ENCODE data around the gene RAP1GAP. TPM values are rescaled to one million over a fixed set of nuclear protein-coding genes. Genes with fewer than 3 reads are reported as not detected.

RAP1GAP gene
- polyA plus RNA-seq, 1 donor from 2014 or later = 9.8 TPM

- Histone ChIP-seq H3K36me3 (ENCODE audit: insufficient read depth, low read length) (no peaks in the 10 kb centered on the region), H3F3A (ENCODE audit: insufficient read depth, low read length, poor library complexity, severe bottlenecking) (no peaks in the 10 kb centered on the region), H3K4me2 (ENCODE audit: low read length) (no peak overlapping the region), H3K9ac (ENCODE audit: low read length) (no peak overlapping the region), H4K20me1 (ENCODE audit: insufficient read depth) (no peaks in the 10 kb centered on the region), H3K27me3 (ENCODE audit: insufficient read depth, low read depth, low read length) (no peaks in the 10 kb centered on the region), H3K9me2 (ENCODE audit: insufficient read depth, low read length) (no peaks in the 10 kb centered on the region), H3K27ac (ENCODE audit: low read length) (no peak overlapping the region), H3K4me3 (ENCODE audit: low read length) (no peak overlapping the region), H3K79me2 (replicated peaks; ENCODE audit: insufficient read depth, low read length) (no peaks in the 10 kb centered on the region), H2AFZ (ENCODE audit: low read depth, low read length) (no peak overlapping the region), H3K9me3 (ENCODE audit: low read length) (no peaks in the 10 kb centered on the region)
- TF ChIP-seq POLR2AphosphoS5 (IDR thresholded peaks at IDR 0.05) (no peak), SMC3 (conservative IDR thresholded peaks at IDR 0.05; ENCODE audit: poor library complexity) (no peak), CTCF (IDR thresholded peaks at IDR 0.05; ENCODE audit: poor library complexity, severe bottlenecking) (no peak), TAF1 (IDR thresholded peaks at IDR 0.05; ENCODE audit: low read depth) (no peak), EZH2 (IDR thresholded peaks at IDR 0.05; ENCODE audit: borderline replicate concordance, insufficient read depth, low read length, poor library complexity, severe bottlenecking) (no peak), RAD21 (conservative IDR thresholded peaks at IDR 0.05) (no peak), REST (IDR thresholded peaks at IDR 0.05; ENCODE audit: borderline replicate concordance) (no peak), EP300 (conservative IDR thresholded peaks at IDR 0.05; ENCODE audit: poor library complexity, severe bottlenecking) (no peak), MXI1 (conservative IDR thresholded peaks at IDR 0.05; ENCODE audit: poor library complexity, severe bottlenecking) (no peak)
These were observed 91.8 kb downstream of the RAP1GAP start for GRCh38 chr1:21577324-21577723.

- Histone ChIP-seq H3K4me3 (ENCODE audit: low read length) (no peak overlapping the region), H4K20me1 (ENCODE audit: insufficient read depth) (no peaks in the 10 kb centered on the region), H3K27me3 (ENCODE audit: insufficient read depth, low read depth, low read length) (no peaks in the 10 kb centered on the region), H3K36me3 (ENCODE audit: insufficient read depth, low read length) (no peaks in the 10 kb centered on the region), H3K9me3 (ENCODE audit: low read length) (no peaks in the 10 kb centered on the region), H2AFZ (ENCODE audit: low read depth, low read length) (no peak overlapping the region), H3K9me2 (ENCODE audit: insufficient read depth, low read length) (no peaks in the 10 kb centered on the region), H3K27ac (ENCODE audit: low read length) (no peak overlapping the region), H3K79me2 (replicated peaks; ENCODE audit: insufficient read depth, low read length) (no peaks in the 10 kb centered on the region), H3F3A (ENCODE audit: insufficient read depth, low read length, poor library complexity, severe bottlenecking) (no peaks in the 10 kb centered on the region), H3K9ac (ENCODE audit: low read length) (no peak overlapping the region), H3K4me2 (ENCODE audit: low read length) (no peak overlapping the region)
- TF ChIP-seq MXI1 (conservative IDR thresholded peaks at IDR 0.05; ENCODE audit: poor library complexity, severe bottlenecking) (no peak), EZH2 (IDR thresholded peaks at IDR 0.05; ENCODE audit: borderline replicate concordance, insufficient read depth, low read length, poor library complexity, severe bottlenecking) (no peak), TAF1 (IDR thresholded peaks at IDR 0.05; ENCODE audit: low read depth) (no peak), EP300 (conservative IDR thresholded peaks at IDR 0.05; ENCODE audit: poor library complexity, severe bottlenecking) (no peak)
These were observed 92.4 kb downstream of the RAP1GAP start for GRCh38 chr1:21576798-21577187.

All from neural cell (in vitro differentiated cells).